ENCODE results near the gene TMEM184C. TPM values are rescaled to one million over a fixed set of nuclear protein-coding genes. Genes with fewer than 3 reads are reported as not detected.

TMEM184C gene
- total RNA-seq: 20.8 and 23.7 TPM in 2 replicates

GRCh38 chr4:147617173-147617840, at the start of gene TMEM184C:
TSS of gene TMEM184C (plus strand) at chr4:147617397. CDS start at chr4:147617957, 560 bp downstream.

DNA sequence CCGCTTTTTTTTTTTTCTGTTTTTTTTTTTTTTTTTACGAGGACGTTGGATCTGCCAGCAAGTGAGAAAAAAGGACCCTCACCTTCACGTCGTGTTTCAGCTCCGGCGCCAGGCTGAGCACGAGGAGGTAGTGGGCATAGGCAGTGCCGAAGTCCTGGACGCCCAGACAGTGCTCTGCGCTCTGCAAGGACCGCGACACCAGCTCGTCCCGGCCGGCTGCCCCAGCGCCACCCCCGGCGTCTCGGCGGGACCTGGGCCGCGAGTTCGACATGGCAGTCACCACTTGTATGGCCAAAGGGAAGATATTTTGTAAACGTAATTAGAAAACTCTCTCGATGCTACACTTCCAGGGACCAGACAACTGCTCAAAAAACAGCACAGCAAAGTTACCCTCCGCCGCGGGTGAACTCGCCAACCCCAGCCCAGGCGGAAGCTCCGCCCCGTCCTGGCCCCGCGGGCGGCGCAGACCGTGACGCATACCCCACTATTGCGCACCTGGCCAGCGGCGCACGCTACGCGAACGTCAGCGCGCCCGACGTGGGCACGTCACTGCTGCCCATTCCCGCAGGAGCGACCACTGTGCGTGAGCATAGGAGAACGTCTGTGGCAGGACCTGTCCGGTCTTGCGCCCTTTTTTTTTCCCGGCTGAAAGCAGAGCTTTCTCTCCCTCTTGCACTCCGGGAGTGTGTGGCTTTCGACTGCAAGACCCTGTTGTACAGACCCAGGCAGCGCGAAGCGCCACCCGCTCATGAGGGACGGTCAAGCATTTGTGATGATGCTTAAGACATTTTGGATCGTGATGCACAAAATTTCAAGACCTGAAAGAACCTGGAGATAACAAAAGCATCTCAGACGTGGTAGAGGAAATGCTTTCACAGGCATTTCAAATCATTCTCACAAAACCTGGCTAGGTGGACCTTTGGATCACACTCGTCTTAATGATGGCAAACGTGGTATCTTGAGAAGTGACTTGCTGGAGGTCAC, 66.8 kb downstream of the TMEM184C start, which contains the start of gene PRMT9:
Gene PRMT9, minus strand, starts transcription at position 447 of the 984 bp plus-strand sequence. Its CDS starts 176 bp downstream, at position 271.

Other genes starting within 250 kb of the TMEM184C start
- 5.1 and 6.6 TPM in 2 replicates for gene EDNRA, start 136.3 kb upstream of the TMEM184C start, total RNA-seq
- 5.3 and 6.3 TPM in 2 replicates for gene PRMT9, start 66.8 kb downstream of the TMEM184C start, total RNA-seq
- gene ARHGAP10, start 114.7 kb downstream of the TMEM184C start, total RNA-seq: 13.0 and 15.6 TPM in 2 replicates

All from cardiac ventricle fibroblast (primary cell).